T-helper 9 cell (primary cell): Measurements from ENCODE around the gene IPO9.

ENCODE experiments used
- DNase-seq: peaks from one replicate; pipeline ENCODE4 v3.0.0-alpha.2; 2020

Gene IPO9

GRCh38 chr1:201911826-201912571 lies 83.0 kb downstream of the IPO9 start:
- no peak for DNase-seq

DNA sequence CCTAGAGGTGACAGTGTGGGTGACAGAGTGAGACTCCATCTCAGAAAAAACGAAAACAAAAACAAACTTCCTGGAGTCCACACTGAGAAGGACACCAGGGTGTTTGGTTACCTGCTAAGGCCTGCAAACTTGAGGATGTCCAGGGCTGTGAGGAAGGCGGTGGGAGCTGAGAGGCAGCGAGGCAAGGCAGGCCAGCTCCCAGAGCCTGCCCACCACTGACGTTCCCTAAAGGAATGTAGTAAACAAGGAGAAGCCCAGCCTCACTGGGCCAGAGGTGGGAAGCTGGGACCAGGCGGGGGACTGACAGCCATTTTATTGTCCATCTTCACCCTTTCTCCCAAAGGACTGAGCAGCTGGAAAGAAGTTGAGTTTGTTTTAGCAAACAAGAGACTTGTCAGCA lies 83.9 kb downstream of the IPO9 start:
- no peak for DNase-seq

- no peak for DNase-seq
Observed at GRCh38 chr1:201914456-201915235, 85.7 kb downstream of the IPO9 start.

DNA sequence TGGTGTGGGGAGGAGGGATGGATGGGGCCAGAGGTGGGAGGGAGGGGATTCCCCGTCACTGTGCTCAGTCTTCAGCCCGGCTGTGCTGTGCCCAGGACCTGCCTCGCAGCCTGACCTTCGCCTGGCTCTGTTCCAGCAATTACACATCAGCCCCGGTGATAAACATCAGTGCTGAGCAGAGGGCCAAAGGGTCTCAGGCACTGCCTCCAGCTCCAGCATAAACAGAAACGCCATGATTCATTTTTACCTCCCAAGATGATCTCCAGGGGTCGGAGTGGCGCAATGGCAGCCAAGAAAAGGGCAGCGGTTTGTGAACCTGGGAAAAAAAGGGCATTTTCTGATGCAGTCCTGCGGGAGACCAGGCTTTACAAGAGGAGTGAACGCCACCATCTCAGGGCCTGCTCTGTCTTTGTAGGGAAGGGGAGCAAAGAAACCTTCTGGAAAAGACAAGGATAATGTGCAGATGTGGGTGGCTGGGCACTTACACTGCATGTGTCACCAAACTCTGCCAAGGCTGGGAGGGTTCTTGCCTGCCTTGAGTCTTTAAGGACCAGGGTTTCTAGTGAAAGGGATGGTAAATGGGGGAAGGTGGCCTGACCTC lies 87.8 kb downstream of the IPO9 start:
- no peak for DNase-seq

DNA sequence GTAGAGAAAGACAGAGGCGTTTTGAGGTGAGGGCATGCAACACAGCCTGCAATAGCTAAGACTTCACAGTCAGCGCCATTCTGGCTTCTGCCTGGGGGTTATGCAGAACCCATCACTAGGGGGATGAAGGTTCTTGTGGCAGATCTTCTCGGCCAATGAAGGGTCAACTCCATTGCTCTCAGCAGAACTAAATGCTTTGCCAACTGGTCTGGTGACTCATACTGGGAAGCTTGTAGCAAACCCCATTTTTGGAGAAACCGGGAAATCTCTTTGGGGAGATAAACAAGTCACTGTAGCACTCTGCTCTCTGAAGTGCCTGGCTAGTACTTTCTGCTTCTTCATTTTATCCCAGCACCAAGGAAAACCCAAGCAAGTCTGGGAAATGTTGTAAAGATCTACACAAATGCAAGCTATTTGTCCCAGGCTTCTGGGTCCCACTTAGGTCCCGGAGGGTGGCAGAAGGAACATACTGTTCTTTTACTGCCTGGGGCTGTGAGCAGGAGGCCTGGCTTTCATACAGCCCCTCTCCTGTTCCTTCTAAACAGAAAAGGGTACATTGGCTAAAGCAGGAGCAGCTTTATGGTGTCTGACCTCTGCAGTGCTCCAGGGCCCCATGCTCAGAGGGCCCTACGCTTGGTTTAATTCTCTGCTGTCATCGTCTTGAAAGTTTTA lies 88.5 kb downstream of the IPO9 start:
- no peak for DNase-seq

GRCh38 chr1:201918343-201918742 lies 89.4 kb downstream of the IPO9 start:
- no peak for DNase-seq

DNA sequence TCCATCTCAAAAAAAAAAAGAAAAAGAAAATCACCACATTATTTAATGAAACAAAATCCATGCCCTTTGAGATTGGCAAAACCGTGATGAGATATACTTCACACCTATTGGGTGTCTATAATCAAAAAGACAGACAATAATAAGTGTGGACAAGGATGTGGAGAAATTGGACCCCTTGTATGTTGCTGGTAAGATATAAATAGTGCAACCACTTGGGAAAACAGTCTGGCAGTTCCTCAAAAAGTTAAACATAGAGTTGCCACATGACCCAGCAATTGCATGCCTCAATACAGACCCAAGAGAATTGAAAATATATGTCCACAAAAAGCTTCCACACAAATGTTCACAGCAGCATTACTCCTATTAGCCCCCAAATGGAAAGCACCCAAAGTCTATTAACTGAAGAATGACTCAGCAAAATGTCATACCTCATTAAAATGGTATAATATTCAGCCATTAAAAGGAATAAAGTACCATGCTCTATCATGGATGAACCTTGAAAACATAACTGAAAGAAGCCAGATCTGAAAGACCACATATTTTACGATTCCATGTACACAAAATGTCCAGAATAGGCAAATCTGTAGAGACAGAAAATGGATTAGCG lies 93.1 kb downstream of the IPO9 start:
- no peak for DNase-seq

GRCh38 chr1:201925301-201925567 lies 96.3 kb downstream of the IPO9 start:
- no peak for DNase-seq

DNA sequence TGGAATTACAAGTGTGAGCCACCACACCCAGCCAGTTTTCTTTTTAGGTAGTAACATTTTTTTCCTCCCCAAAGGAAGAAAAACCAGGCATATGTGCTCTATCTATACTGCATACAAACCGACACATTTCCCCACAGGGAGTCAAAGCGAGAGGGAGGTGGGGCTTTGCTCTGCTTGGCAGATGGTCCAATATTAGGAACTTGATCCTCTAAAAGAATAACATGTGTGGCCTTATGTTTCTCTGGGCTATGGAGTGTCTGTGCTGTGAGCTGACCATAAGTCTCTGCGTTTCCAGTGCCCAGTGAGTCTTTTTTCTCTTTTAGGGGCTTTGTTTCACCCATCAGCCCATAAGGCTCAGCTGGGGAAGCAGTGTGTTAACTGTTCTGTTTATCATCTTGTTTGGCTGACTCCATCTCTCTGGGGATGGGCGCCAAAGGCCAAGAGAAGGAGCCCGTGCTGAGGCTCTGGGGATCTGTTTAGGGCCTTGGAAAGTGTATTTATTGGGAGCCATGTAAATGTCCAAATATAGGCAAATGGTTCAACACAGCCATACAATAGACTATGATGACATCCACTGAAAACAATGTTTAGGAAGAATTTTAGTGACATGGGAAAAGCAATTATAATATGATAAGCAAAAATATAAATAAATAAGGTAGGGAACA lies 97.2 kb downstream of the IPO9 start:
- DNase-seq: no peak

- DNase-seq: no peak
Observed at GRCh38 chr1:201928266-201928665, 99.3 kb downstream of the IPO9 start.

- no peak for DNase-seq
Observed at GRCh38 chr1:201930137-201930536, 101.2 kb downstream of the IPO9 start.

GRCh38 chr1:201930803-201931202 lies 101.8 kb downstream of the IPO9 start:
- DNase-seq: no peak
